ENCODE results near the gene SETBP1. TPM values are rescaled to one million over a fixed set of nuclear protein-coding genes. Genes with fewer than 3 reads are reported as not detected.

SETBP1 gene
- total RNA-seq, 1 donor from 2014 or later = 80.0 TPM

DNA sequence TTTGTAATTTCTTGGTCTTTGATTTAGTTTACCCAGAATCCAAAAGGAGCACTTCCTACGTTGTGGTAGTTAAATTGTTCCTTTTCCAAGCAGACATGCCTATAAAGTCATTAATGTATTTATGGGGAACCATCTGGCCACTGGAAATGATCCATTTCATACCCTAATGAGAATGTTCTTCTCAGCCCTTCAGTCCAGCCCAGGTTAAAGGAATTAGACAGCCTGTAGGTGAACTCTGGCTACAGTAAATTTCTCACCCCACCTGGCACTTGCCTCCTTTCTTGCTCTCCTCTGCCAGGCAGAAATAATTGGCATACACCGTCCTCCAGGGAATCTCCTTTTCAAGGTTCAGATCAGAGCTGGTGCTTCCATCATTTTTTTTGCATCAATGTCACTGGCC lies 121.1 kb downstream of the SETBP1 start:
- Mint-ChIP-seq H3K27ac (ENCODE audit: unreplicated experiment) (peak overlapping the region; percentile 94), H3K27me3 (ENCODE audit: unreplicated experiment) (no peaks in the 10 kb centered on the region)
- TF ChIP-seq, protein P1, sequence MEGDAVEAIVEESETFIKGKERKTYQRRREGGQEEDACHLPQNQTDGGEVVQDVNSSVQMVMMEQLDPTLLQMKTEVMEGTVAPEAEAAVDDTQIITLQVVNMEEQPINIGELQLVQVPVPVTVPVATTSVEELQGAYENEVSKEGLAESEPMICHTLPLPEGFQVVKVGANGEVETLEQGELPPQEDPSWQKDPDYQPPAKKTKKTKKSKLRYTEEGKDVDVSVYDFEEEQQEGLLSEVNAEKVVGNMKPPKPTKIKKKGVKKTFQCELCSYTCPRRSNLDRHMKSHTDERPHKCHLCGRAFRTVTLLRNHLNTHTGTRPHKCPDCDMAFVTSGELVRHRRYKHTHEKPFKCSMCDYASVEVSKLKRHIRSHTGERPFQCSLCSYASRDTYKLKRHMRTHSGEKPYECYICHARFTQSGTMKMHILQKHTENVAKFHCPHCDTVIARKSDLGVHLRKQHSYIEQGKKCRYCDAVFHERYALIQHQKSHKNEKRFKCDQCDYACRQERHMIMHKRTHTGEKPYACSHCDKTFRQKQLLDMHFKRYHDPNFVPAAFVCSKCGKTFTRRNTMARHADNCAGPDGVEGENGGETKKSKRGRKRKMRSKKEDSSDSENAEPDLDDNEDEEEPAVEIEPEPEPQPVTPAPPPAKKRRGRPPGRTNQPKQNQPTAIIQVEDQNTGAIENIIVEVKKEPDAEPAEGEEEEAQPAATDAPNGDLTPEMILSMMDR (IDR thresholded peaks at IDR 0.05) = no peak

DNA sequence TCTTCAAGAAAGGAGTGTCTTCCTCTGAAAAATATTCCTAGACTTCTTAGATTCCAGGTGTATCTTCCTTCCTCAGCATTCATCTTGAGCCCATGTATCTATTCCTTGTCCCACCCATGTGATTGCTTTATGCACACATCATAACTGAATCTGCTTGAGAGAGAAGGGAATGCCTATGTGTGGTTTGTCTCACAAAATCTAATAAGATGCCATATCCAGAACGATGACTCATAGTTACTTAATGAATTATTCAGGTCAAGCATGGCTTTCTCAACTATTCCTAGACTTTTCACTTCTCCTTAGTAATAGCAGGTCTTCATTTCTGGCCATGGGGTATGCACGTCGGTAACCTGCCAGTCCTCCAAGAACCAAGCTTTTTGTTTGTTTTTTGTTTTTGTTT lies 121.8 kb downstream of the SETBP1 start:
- Mint-ChIP-seq H3K27ac (ENCODE audit: unreplicated experiment) (peak overlapping the region; percentile 94), H3K9me3 (ENCODE audit: unreplicated experiment) (peaks cover 5% of the 10 kb centered on the region), H3K27me3 (ENCODE audit: unreplicated experiment) (no peaks in the 10 kb centered on the region), H3K36me3 (ENCODE audit: unreplicated experiment) (peaks cover 52% of the 10 kb centered on the region), H3K4me1 (ENCODE audit: unreplicated experiment) (peaks cover 34% of the 10 kb centered on the region), H3K4me3 (ENCODE audit: unreplicated experiment) (no peak overlapping the region)
- DNase-seq (ENCODE audit: extremely low spot score, unreplicated experiment) = no peak
- TF ChIP-seq, protein P1 (IDR thresholded peaks at IDR 0.05) = no peak

More for the DNA sequence above, 121.1 kb downstream of the SETBP1 start:
- Mint-ChIP-seq H3K36me3 (ENCODE audit: unreplicated experiment) (peaks cover 48% of the 10 kb centered on the region), H3K4me1 (ENCODE audit: unreplicated experiment) (peaks cover 34% of the 10 kb centered on the region), H3K9me3 (ENCODE audit: unreplicated experiment) (peaks cover 5% of the 10 kb centered on the region), H3K4me3 (ENCODE audit: unreplicated experiment) (no peak overlapping the region)
- DNase-seq (ENCODE audit: extremely low spot score, unreplicated experiment) = no peak

DNA sequence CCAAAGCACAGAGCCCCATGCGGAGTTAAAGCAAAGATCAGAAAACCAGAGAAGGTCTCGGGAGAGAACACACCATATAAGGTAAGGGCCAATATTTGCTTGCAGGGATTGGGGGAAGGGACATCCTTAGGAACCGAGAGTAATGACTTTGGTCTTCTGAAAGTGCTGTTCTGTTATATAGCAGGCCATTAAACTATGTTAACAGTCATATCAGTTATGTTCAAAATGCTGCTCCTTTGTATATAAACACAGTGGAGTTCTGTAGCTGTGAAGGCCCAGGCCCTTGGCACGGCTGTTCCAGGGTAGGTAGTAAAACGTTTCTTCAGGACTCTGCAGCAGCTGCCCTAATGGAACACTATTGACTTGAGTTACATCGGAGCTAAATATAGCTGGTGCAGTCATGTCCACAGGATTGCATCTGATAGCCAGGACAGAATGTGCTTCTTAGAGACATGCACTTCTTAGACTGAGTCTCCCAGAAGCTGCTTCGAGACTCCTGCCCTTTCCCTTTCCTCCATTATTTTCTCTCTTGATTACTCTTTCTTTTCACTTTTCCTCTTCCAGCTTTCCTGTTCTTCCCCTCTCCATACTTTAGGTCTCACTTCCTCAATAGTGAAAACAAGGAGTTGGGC lies 122.4 kb downstream of the SETBP1 start:
- H3K27me3 Mint-ChIP-seq (ENCODE audit: unreplicated experiment) = no peaks in the 10 kb centered on the region
- no peak overlapping the region for H3K4me3 Mint-ChIP-seq (ENCODE audit: unreplicated experiment)
- H3K4me1 Mint-ChIP-seq (ENCODE audit: unreplicated experiment) = peaks cover 34% of the 10 kb centered on the region
- peak overlapping the region; percentile 94 for H3K27ac Mint-ChIP-seq (ENCODE audit: unreplicated experiment)
- peaks cover 47% of the 10 kb centered on the region for H3K36me3 Mint-ChIP-seq (ENCODE audit: unreplicated experiment)
- no peak for DNase-seq (ENCODE audit: extremely low spot score, unreplicated experiment)
- H3K9me3 Mint-ChIP-seq (ENCODE audit: unreplicated experiment) = peaks cover 5% of the 10 kb centered on the region
- TF ChIP-seq, protein P1 (IDR thresholded peaks at IDR 0.05) = no peak

DNA sequence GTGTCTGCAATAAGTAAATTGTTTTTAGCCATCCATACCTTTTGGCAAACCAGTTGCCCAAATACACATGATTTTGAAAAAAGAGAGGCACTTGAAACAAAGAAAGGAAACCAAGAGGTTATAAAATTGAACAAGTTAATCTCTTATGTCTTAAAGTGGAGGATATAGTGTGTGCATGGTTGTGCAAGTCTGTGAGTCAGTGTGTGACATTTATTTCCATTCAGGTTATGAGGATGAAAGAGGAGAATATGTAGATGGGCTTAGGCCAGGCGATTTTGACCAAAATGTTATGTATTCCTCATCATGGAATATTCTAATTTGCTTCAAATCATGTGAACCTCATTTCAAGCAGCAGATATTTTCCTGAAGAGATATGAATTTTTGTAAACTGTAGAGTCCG lies 123.3 kb downstream of the SETBP1 start:
- Mint-ChIP-seq H3K4me1 (ENCODE audit: unreplicated experiment) (peaks cover 35% of the 10 kb centered on the region), H3K4me3 (ENCODE audit: unreplicated experiment) (no peak overlapping the region), H3K9me3 (ENCODE audit: unreplicated experiment) (peaks cover 5% of the 10 kb centered on the region), H3K27ac (ENCODE audit: unreplicated experiment) (peak overlapping the region; percentile 94), H3K36me3 (ENCODE audit: unreplicated experiment) (peaks cover 47% of the 10 kb centered on the region), H3K27me3 (ENCODE audit: unreplicated experiment) (no peaks in the 10 kb centered on the region)
- TF ChIP-seq, protein P1 (IDR thresholded peaks at IDR 0.05) = no peak
- no peak for DNase-seq (ENCODE audit: extremely low spot score, unreplicated experiment)

DNA sequence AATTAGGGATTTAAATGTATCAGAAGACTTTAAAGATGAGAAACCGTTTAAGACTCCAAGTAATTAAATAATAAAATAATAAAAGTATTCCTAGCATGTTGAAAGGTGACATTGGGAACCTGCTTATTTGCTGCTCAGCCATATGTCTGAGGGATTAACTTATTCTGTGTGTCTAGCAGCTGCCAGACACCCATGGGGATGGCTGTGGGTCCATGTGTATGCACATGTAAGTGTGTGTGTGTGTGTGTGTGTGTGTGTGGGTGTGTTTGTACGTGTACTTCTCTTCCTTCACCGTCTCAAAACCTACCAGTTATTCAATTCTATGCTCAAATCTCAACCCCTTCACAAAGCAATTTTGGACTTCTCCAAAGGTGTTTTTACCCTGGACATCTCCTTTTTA lies 124.5 kb downstream of the SETBP1 start:
- no peaks in the 10 kb centered on the region for H3K27me3 Mint-ChIP-seq (ENCODE audit: unreplicated experiment)
- no peak for DNase-seq (ENCODE audit: extremely low spot score, unreplicated experiment)
- peaks cover 39% of the 10 kb centered on the region for H3K36me3 Mint-ChIP-seq (ENCODE audit: unreplicated experiment)
- peaks cover 5% of the 10 kb centered on the region for H3K9me3 Mint-ChIP-seq (ENCODE audit: unreplicated experiment)
- peaks cover 35% of the 10 kb centered on the region for H3K4me1 Mint-ChIP-seq (ENCODE audit: unreplicated experiment)
- H3K27ac Mint-ChIP-seq (ENCODE audit: unreplicated experiment) = no peak overlapping the region
- TF ChIP-seq, protein P1 (IDR thresholded peaks at IDR 0.05) = no peak
- no peak overlapping the region for H3K4me3 Mint-ChIP-seq (ENCODE audit: unreplicated experiment)
